HepG2 (cell line): ENCODE data around the gene ABCA13. TPM values are rescaled to one million over a fixed set of nuclear protein-coding genes. Genes with fewer than 3 reads are reported as not detected.

Source experiments
- ATAC-seq: fragments of 200-7000 bp; cut with Tn5 transposase; 3 replicates; pipeline ENCODE4 v1.9.1; 2020; ENCODE audit warnings: mild to moderate bottlenecking, moderate library complexity
- BruUV-seq: library from RNA; stranded (reverse); fragments of 400-500 nt; replicated peaks from 2 replicates; lab custom pipeline; 2021; lab: Mats Ljungman, UMichigan
- CTCF ChIA-PET: fragments of 300-600 bp; formaldehyde crosslinking; extraction: SDS; loops from one replicate; lab custom pipeline; 2021; ENCODE audit warnings: low total read pairs, inconsistent platforms, low intra/inter-chr PET ratio; lab: Yijun Ruan, JAX
- POLR2A ChIA-PET: fragments of 350-600 bp; sonication (Branson Sonifier 250); formaldehyde crosslinking; loops from one replicate; lab custom pipeline; 2020; ENCODE audit warnings: antibody characterized with exemption, inconsistent platforms; lab: Yijun Ruan, JAX
- DNase-seq: peaks from one replicate; pipeline ENCODE4 v3.0.0-alpha.2; 2015; ENCODE audit warnings: low spot score
- FAIRE-seq: peaks from 3 replicates; lab custom pipeline; 2011; peaks lifted over from hg19 to GRCh38; lab: Jason Lieb, UNC
- H2AFZ ChIP-seq: one replicate; pipeline ENCODE4 v1.6.1; 2011; ENCODE audit warnings: low read length, inconsistent platforms
- H3K27ac ChIP-seq: fragments of 300-600 bp; 3 replicates; pipeline ENCODE4 v1.8.0; 2011; ENCODE audit warnings: mixed run types, mild to moderate bottlenecking, mixed read lengths, low read length, inconsistent platforms; ENCODE audit not compliant: insufficient read depth; ENCODE audit errors: extremely low read length
- H3K27me3 ChIP-seq, 2 experiments: fragments of 200-600 bp in 1 of 2; 2 replicates in 1 of 2; 3 replicates in 1 of 2; pipeline versions ENCODE4 v1.6.0 to v1.8.0; 2011; ENCODE audit warnings: low read length in 2 of 2, mild to moderate bottlenecking in 2 of 2, moderate library complexity in 2 of 2, inconsistent platforms in 1 of 2; ENCODE audit not compliant: insufficient read depth in 2 of 2, control insufficient read depth in 1 of 2
- H3K36me3 ChIP-seq, 2 experiments: fragments of 200-600 bp in 1 of 2; replicated peaks in 1 of 2; 2 replicates in 1 of 2; 3 replicates in 1 of 2; pipeline versions ENCODE4 v1.5.1 to v1.8.0; 2011; ENCODE audit warnings: low read length in 2 of 2, inconsistent platforms in 1 of 2; ENCODE audit not compliant: insufficient read depth in 2 of 2, control insufficient read depth in 1 of 2
- H3K4me1 ChIP-seq: 2 replicates; pipeline ENCODE4 v1.5.1; 2012; ENCODE audit warnings: low read length, inconsistent platforms; ENCODE audit not compliant: insufficient read depth
- H3K4me2 ChIP-seq: 2 replicates; pipeline ENCODE4 v1.6.0; 2011; ENCODE audit warnings: low read depth, low read length, inconsistent platforms
- H3K4me3 ChIP-seq, 3 experiments: fragments of 200-600 bp in 1 of 3; sonication (generic), shearing (Covaris generic) in 1 of 3; replicated peaks in 1 of 3; 2 replicates each; pipeline ENCODE4 v1.5.1; 2011 to 2016; ENCODE audit warnings: low read length in 3 of 3, inconsistent platforms in 2 of 3, low read depth in 2 of 3, mild to moderate bottlenecking in 2 of 3, control low read depth in 1 of 3, mixed read lengths in 1 of 3; ENCODE audit not compliant: insufficient read depth in 1 of 3
- H3K79me2 ChIP-seq: one replicate; pipeline ENCODE4 v1.6.1; 2011; ENCODE audit warnings: low read length, inconsistent platforms; ENCODE audit not compliant: insufficient read depth
- H3K9ac ChIP-seq: 2 replicates; pipeline ENCODE4 v1.6.0; 2011; ENCODE audit warnings: mild to moderate bottlenecking, low read depth, low read length, inconsistent platforms; ENCODE audit not compliant: insufficient read depth
- H3K9me3 ChIP-seq: 2 replicates; pipeline ENCODE4 v1.5.1; 2012; ENCODE audit warnings: mild to moderate bottlenecking, low read length
- H4K20me1 ChIP-seq: 2 replicates; pipeline ENCODE4 v1.6.0; 2011; ENCODE audit warnings: inconsistent platforms, mild to moderate bottlenecking, low read length, moderate library complexity; ENCODE audit not compliant: insufficient read depth
- ATF7-NPFF ChIP-seq: sonication (generic); formaldehyde crosslinking; IDR thresholded peaks from 2 replicates; pipeline ENCODE4 v1.8.1; 2023; ENCODE audit warnings: mild to moderate bottlenecking, low read depth, missing genetic modification reagents, moderate library complexity
- CTCF ChIP-seq: sonication (generic); formaldehyde crosslinking; IDR thresholded peaks from 2 replicates; pipeline ENCODE4 v1.5.0; 2020; ENCODE audit warnings: mild to moderate bottlenecking, missing genetic modification reagents, moderate library complexity
- DNMT1 ChIP-seq: sonication (generic); formaldehyde crosslinking; IDR thresholded peaks from 2 replicates; pipeline ENCODE4 v1.5.1; 2020; ENCODE audit warnings: mild to moderate bottlenecking, missing genetic modification reagents
- HINFP ChIP-seq: sonication (generic); formaldehyde crosslinking; IDR thresholded peaks from 2 replicates; pipeline ENCODE4 v1.4.0; 2020; ENCODE audit warnings: low read depth, mild to moderate bottlenecking, missing genetic modification reagents
- PRPF4 ChIP-seq: fragments of 200-400 bp; formaldehyde crosslinking; IDR thresholded peaks from 2 replicates; pipeline ENCODE4 v1.6.1; 2016; ENCODE audit warnings: low read length, low read depth; ENCODE audit not compliant: poor library complexity, severe bottlenecking
- SUZ12 ChIP-seq: fragments of 150-350 bp; IDR thresholded peaks from 2 replicates; pipeline ENCODE4 v1.6.1; 2014; ENCODE audit warnings: low read depth, low read length
- ZNF432 ChIP-seq: sonication (generic); formaldehyde crosslinking; IDR thresholded peaks from 2 replicates; pipeline ENCODE4 v1.5.0; 2020; ENCODE audit warnings: missing genetic modification reagents, mild to moderate bottlenecking, borderline replicate concordance
- ZNF850 ChIP-seq: sonication (generic); formaldehyde crosslinking; conservative IDR thresholded peaks from 2 replicates; pipeline ENCODE4 v1.9.0; 2021; ENCODE audit warnings: mild to moderate bottlenecking, missing genetic modification reagents
- ZSCAN20 ChIP-seq: sonication (generic); formaldehyde crosslinking; IDR thresholded peaks from 2 replicates; pipeline ENCODE4 v1.4.0; 2020; ENCODE audit warnings: missing genetic modification reagents, mild to moderate bottlenecking, borderline replicate concordance
- WGBS: methylation state at CpG from one replicate; pipeline ENCODE4 v1.1.6; 2017; ENCODE audit warnings: low lambda C conversion rate; 5-methylcytosine and 5-hydroxymethylcytosine counted together
- in situ Hi-C: cut with HindIII; loops from 2 replicates; pipeline ENCODE4 v1.10.0; 2017; ENCODE audit warnings: low pct_unique_long_range_greater_than_20kb; ENCODE audit not compliant: extremely low pct_ligation_motif_present
- intact Hi-C: fragments of 100-400 bp; cut with micrococcal nuclease; formaldehyde crosslinking; loops from one replicate; pipeline ENCODE4 v1.10.0; 2022; ENCODE audit not compliant: unreplicated experiment
- polyA plus RNA-seq, 8 experiments: library from polyadenylated mRNA; depleted of rRNA in 3 of 8; stranded (reverse) in 7 of 8; unstranded in 1 of 8; fragments of >200 nt; fragmentation: Illumina TruSeq in 4 of 8; extraction: Trizol in 4 of 8; gene quantifications; 2 replicates each; pipeline versions ENCODE4 v1.2.1 to v1.2.3, GENCODE V29; 2011 to 2016; ENCODE audit warnings: low read depth in 4 of 8, missing spikeins in 1 of 8, mixed read lengths in 1 of 8; ENCODE audit not compliant: insufficient read depth in 1 of 8
- total RNA-seq, 5 experiments: library from RNA; depleted of rRNA; stranded (reverse); fragments of >200 nt; fragmentation: Illumina TruSeq; extraction: Trizol; gene quantifications; 2 replicates each; pipeline ENCODE4 v1.2.3, GENCODE V29; 2016; ENCODE audit warnings: low read depth in 1 of 5
- TF ChIP-seq, protein P1 (sequence below): sonication (generic); formaldehyde crosslinking; IDR thresholded peaks from 2 replicates; pipeline ENCODE4 v1.5.0; 2020; ENCODE audit warnings: mild to moderate bottlenecking, missing genetic modification reagents, borderline replicate concordance

Gene ABCA13
- total and polyA plus RNA-seq, 2 of the 13 experiments (the other 11 are each of a cell fraction or from before 2014, with no cell fraction given): 0.03 TPM; not detected in 1

GRCh38 chr7:48139459-48139858, 31.8 kb upstream of the ABCA13 start (continued):
- TF ChIP-seq, protein P1, sequence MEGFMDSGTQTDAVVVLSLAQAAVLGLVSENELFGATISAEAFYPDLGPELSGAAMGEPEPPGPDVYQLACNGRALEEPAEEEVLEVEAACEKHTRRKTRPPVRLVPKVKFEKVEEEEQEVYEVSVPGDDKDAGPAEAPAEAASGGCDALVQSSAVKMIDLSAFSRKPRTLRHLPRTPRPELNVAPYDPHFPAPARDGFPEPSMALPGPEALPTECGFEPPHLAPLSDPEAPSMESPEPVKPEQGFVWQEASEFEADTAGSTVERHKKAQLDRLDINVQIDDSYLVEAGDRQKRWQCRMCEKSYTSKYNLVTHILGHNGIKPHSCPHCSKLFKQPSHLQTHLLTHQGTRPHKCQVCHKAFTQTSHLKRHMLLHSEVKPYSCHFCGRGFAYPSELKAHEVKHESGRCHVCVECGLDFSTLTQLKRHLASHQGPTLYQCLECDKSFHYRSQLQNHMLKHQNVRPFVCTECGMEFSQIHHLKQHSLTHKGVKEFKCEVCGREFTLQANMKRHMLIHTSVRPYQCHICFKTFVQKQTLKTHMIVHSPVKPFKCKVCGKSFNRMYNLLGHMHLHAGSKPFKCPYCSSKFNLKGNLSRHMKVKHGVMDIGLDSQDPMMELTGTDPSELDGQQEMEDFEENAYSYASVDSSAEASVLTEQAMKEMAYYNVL (CRISPR knock-in tag): peak; percentile 97
- TF ChIP-seq CTCF (CRISPR knock-in tag) (peak; percentile 76), ZNF850 (0 out of 2 replicates have a peak, but pooled peaks have one; percentile 69), ZSCAN20 (CRISPR knock-in tag) (0 out of 2 replicates have a peak, but pooled peaks have one; percentile 59)
- TF ChIP-seq, all 625 proteins: peak for 27

- peak; percentile 99 for DNase-seq
- no peak overlapping the region for H2AFZ ChIP-seq
- peak; percentile 77 for ATAC-seq
- intact Hi-C loops (loop anchor here (1.0 to 2.0 kb wide), 2 partner anchors 15 to 51 kb away; partner anchors contain the start of gene UPP1), in situ Hi-C loops (no loop called here)
- H3K9me3 ChIP-seq: peaks cover 10% of the 10 kb centered on the region; the same call in 1 of the 2 replicates
- H3K36me3 ChIP-seq: no peaks in the 10 kb centered on the region
- ChIA-PET POLR2A (interaction anchor here (0.9 to 4.1 kb wide), 12 partner anchors 8 to 812 kb away, joined by 3 to 57 read pairs (median 5); partner anchors contain the start of gene UPP1), CTCF (interaction anchor here (2.8 kb wide), 1 partner anchor 14 kb away, joined by 62 read pairs; no protein-coding TSS in a partner anchor)
- H3K27me3 ChIP-seq: no peaks in the 10 kb centered on the region
- H3K4me3 ChIP-seq: peak overlapping the region; percentile 32 to 63 (median 55); a peak in 5 of 6 replicates
- whole genome bisulfite sequencing: 3% methylated on average over 7 of the region's 7 CpGs
- H3K9ac ChIP-seq: peak overlapping the region; percentile 79
- BruUV-seq: no TSS peak
- no peaks in the 10 kb centered on the region for H3K79me2 ChIP-seq
- peak overlapping the region; percentile 98 for H3K4me2 ChIP-seq
- H3K4me1 ChIP-seq: peaks cover 70% of the 10 kb centered on the region
- H4K20me1 ChIP-seq: no peaks in the 10 kb centered on the region
- FAIRE-seq: peak; percentile 89
- peak overlapping the region; percentile 90 for H3K27ac ChIP-seq
- TF ChIP-seq DNMT1 (CRISPR knock-in tag) (no peak), ATF7-NPFF (CRISPR knock-in tag) (peak; percentile 69), ZNF432 (CRISPR knock-in tag) (no peak), HINFP (no peak), SUZ12 (no peak), PRPF4 (no peak)
Measured at GRCh38 chr7:48140001-48140681, 31.1 kb upstream of the ABCA13 start.
